SK-N-SH (cell line): ENCODE measurements around the gene CD300C. TPM values are rescaled to one million over a fixed set of nuclear protein-coding genes. Genes with fewer than 3 reads are reported as not detected.

Experiments
- CTCF ChIA-PET: fragments of 300-600, 350-600 bp; formaldehyde crosslinking; extraction: SDS; loops from one replicate; lab custom pipeline; 2021; lab: Yijun Ruan, JAX
- POLR2A ChIA-PET: fragments of 350-600 bp; sonication (Branson Sonifier 250); formaldehyde crosslinking; extraction: SDS; loops from one replicate; lab custom pipeline; 2020; ENCODE audit warnings: antibody characterized with exemption, inconsistent platforms; lab: Yijun Ruan, JAX
- DNase-seq: peaks from one replicate; pipeline ENCODE4 v3.0.0; 2012
- H2AFZ ChIP-seq: fragments of 200-600 bp; sonication (generic); 2 replicates; pipeline ENCODE4 v1.8.1; 2016; ENCODE audit warnings: antibody characterized with exemption, mild to moderate bottlenecking, low read depth
- H3F3A ChIP-seq: fragments of 200-600 bp; sonication (generic); replicated peaks from 2 replicates; pipeline ENCODE3; 2016; ENCODE audit warnings: antibody characterized with exemption, mild to moderate bottlenecking; ENCODE audit not compliant: insufficient read depth
- H3K27ac ChIP-seq, 2 experiments: fragments of 200-500 bp in 1 of 2; fragments of 200-600 bp in 1 of 2; sonication (Bioruptor generic) in 1 of 2; sonication (generic), shearing (Covaris generic) in 1 of 2; 2 replicates each; pipeline versions ENCODE4 v1.5.1 to v1.6.1; 2014 to 2016; ENCODE audit warnings: low read depth in 2 of 2, inconsistent platforms in 1 of 2, low read length in 1 of 2, mild to moderate bottlenecking in 1 of 2, mixed read lengths in 1 of 2
- H3K27me3 ChIP-seq: fragments of 200-600 bp; sonication (generic), shearing (Covaris generic); 2 replicates; pipeline ENCODE4 v1.6.1; 2016; ENCODE audit warnings: mixed run types; ENCODE audit not compliant: insufficient read depth
- H3K36me3 ChIP-seq, 2 experiments: fragments of 200-500 bp in 1 of 2; fragments of 200-600 bp in 1 of 2; sonication (Bioruptor generic) in 1 of 2; sonication (generic) in 1 of 2; replicated peaks in 1 of 2; 2 replicates each; pipeline versions ENCODE3 to v1.5.1; 2014 to 2016; ENCODE audit warnings: low read length in 1 of 2, mild to moderate bottlenecking in 1 of 2; ENCODE audit not compliant: insufficient read depth in 2 of 2, control insufficient read depth in 1 of 2
- H3K4me1 ChIP-seq, 2 experiments: fragments of 200-500 bp in 1 of 2; fragments of 200-600 bp in 1 of 2; sonication (Bioruptor generic) in 1 of 2; sonication (generic), shearing (Covaris generic) in 1 of 2; 2 replicates each; pipeline versions ENCODE4 v1.5.1 to v1.6.1; 2014 to 2016; ENCODE audit warnings: low read depth in 1 of 2, low read length in 1 of 2, mixed run types in 1 of 2; ENCODE audit not compliant: insufficient read depth in 2 of 2, control insufficient read depth in 1 of 2
- H3K4me2 ChIP-seq: fragments of 200-600 bp; sonication (generic), shearing (Covaris generic); 2 replicates; pipeline ENCODE4 v1.6.1; 2017; ENCODE audit warnings: mixed run types
- H3K4me3 ChIP-seq, 2 experiments: fragments of 200-500 bp in 1 of 2; fragments of 200-600 bp in 1 of 2; sonication (Bioruptor generic) in 1 of 2; sonication (generic), shearing (Covaris generic) in 1 of 2; 2 replicates each; pipeline versions ENCODE4 v1.5.1 to v1.8.1; 2014 to 2016; ENCODE audit warnings: low read depth in 2 of 2, inconsistent platforms in 1 of 2, low read length in 1 of 2, mild to moderate bottlenecking in 1 of 2, mixed read lengths in 1 of 2, moderate library complexity in 1 of 2
- H3K79me2 ChIP-seq: fragments of 200-600 bp; sonication (generic); 2 replicates; pipeline ENCODE4 v1.8.1; 2017; ENCODE audit warnings: mild to moderate bottlenecking; ENCODE audit not compliant: insufficient read depth
- H3K9ac ChIP-seq: fragments of 200-600 bp; sonication (generic); 2 replicates; pipeline ENCODE4 v1.6.1; 2017; ENCODE audit warnings: mixed run types
- H3K9me2 ChIP-seq: fragments of 200-600 bp; sonication (generic); 2 replicates; pipeline ENCODE4 v1.6.1; 2017; ENCODE audit warnings: mixed run types
- H3K9me3 ChIP-seq: fragments of 200-600 bp; sonication (generic); 2 replicates; pipeline ENCODE4 v1.6.1; 2017; ENCODE audit warnings: mixed run types, mild to moderate bottlenecking, moderate library complexity
- H4K20me1 ChIP-seq: fragments of 200-600 bp; sonication (generic); 2 replicates; pipeline ENCODE4 v1.6.1; 2017; ENCODE audit warnings: mild to moderate bottlenecking, mixed run types; ENCODE audit not compliant: insufficient read depth
- CTCF ChIP-seq: fragments of 200-600 bp; sonication (generic); IDR thresholded peaks from 2 replicates; pipeline ENCODE4 v1.6.1; 2017; ENCODE audit warnings: antibody characterized with exemption, mild to moderate bottlenecking, moderate library complexity
- EP300 ChIP-seq, 2 experiments: IDR thresholded peaks; 2 replicates each; pipeline versions ENCODE4 v1.4.0 to v1.6.1; 2012; ENCODE audit warnings: borderline replicate concordance in 1 of 2, low read depth in 1 of 2, low read length in 1 of 2
- GATA2 ChIP-seq: sonication (generic); formaldehyde crosslinking; IDR thresholded peaks from 2 replicates; pipeline ENCODE4 v1.5.0; 2020; ENCODE audit warnings: mild to moderate bottlenecking, missing genetic modification reagents
- MAX ChIP-seq: IDR thresholded peaks from 2 replicates; pipeline ENCODE4 v1.4.0; 2012; ENCODE audit warnings: low read depth
- MEF2A ChIP-seq: IDR thresholded peaks from 2 replicates; pipeline ENCODE4 v1.4.0; 2012; ENCODE audit warnings: low read depth, borderline replicate concordance
- POLR2AphosphoS5 ChIP-seq: IDR thresholded peaks from 2 replicates; pipeline ENCODE4 v1.6.1; 2012; ENCODE audit warnings: low read depth, low read length
- RCOR1 ChIP-seq: fragments of 150-350 bp; IDR thresholded peaks from 2 replicates; pipeline ENCODE4 v1.6.1; 2017; ENCODE audit warnings: antibody characterized with exemption, low read length
- REST ChIP-seq: IDR thresholded peaks from 2 replicates; pipeline ENCODE4 v1.6.1; 2012; ENCODE audit warnings: mild to moderate bottlenecking, low read depth, low read length, moderate library complexity
- SMC3 ChIP-seq: IDR thresholded peaks from 2 replicates; pipeline ENCODE4 v1.6.1; 2012; ENCODE audit warnings: low read depth, low read length, improper control_type of control experiment
- TAF1 ChIP-seq: IDR thresholded peaks from 2 replicates; pipeline ENCODE4 v1.6.1; 2012; ENCODE audit warnings: low read depth, mild to moderate bottlenecking, low read length, moderate library complexity, borderline replicate concordance
- TCF12 ChIP-seq: IDR thresholded peaks from 2 replicates; pipeline ENCODE4 v1.4.0; 2012
- TEAD4 ChIP-seq: IDR thresholded peaks from 2 replicates; pipeline ENCODE4 v1.4.0; 2012; ENCODE audit warnings: mild to moderate bottlenecking, borderline replicate concordance; ENCODE audit not compliant: insufficient read depth
- USF2 ChIP-seq: fragments of 150-350 bp; IDR thresholded peaks from 2 replicates; pipeline ENCODE4 v1.6.1; 2017; ENCODE audit warnings: antibody characterized with exemption, low read length, low read depth, borderline replicate concordance
- WGBS: methylation state at CpG from one replicate; pipeline ENCODE4 v1.1.6; 2017; ENCODE audit warnings: low lambda C conversion rate; 5-methylcytosine and 5-hydroxymethylcytosine counted together
- polyA plus RNA-seq, 3 experiments: library from polyadenylated mRNA; depleted of rRNA; stranded (reverse); fragments of >200 nt; gene quantifications; 2 replicates each; pipeline ENCODE4 v1.2.3, GENCODE V29; 2012

The CD300C gene
- polyA plus RNA-seq, 1 of the 3 experiments (the other 2 are of a cell fraction), result not detected

GRCh38 chr17:74541176-74542111, 4.5 kb downstream of the CD300C start:
- POLR2A ChIA-PET, result no interaction called here
- no peaks in the 10 kb centered on the region for H3K36me3 ChIP-seq
- H2AFZ ChIP-seq, result no peak overlapping the region
- H3K9me2 ChIP-seq, result no peaks in the 10 kb centered on the region
- H4K20me1 ChIP-seq, result no peaks in the 10 kb centered on the region
- no peaks in the 10 kb centered on the region for H3F3A ChIP-seq
- H3K27me3 ChIP-seq, result no peaks in the 10 kb centered on the region
- no peak for TF ChIP-seq TEAD4
- TF ChIP-seq POLR2AphosphoS5, result no peak
- TF ChIP-seq RCOR1, result no peak
- no peak for TF ChIP-seq USF2
- no peak for TF ChIP-seq SMC3
- no peak for TF ChIP-seq TCF12
- TF ChIP-seq REST, result no peak
- no peak for TF ChIP-seq GATA2 (CRISPR knock-in tag)
- no peaks in the 10 kb centered on the region for H3K79me2 ChIP-seq
- no peak overlapping the region for H3K9ac ChIP-seq
- no peak overlapping the region for H3K27ac ChIP-seq
- no peaks in the 10 kb centered on the region for H3K4me1 ChIP-seq
- H3K9me3 ChIP-seq, result no peaks in the 10 kb centered on the region; the same call in 1 of the 2 replicates
- H3K4me3 ChIP-seq, result no peak overlapping the region
- CTCF ChIA-PET, result interaction anchor here (0.6 to 2.4 kb wide), 4 partner anchors 9 to 174 kb away, joined by 3 to 8 read pairs (median 6); partner anchors contain the start of gene CD300H
- H3K4me2 ChIP-seq, result no peak overlapping the region
- no peak for DNase-seq
- 44% methylated on average over 21 of the region's 23 CpGs for WGBS

GRCh38 chr17:74539281-74539820, 6.6 kb downstream of the CD300C start:
- 11% methylated on average over 10 of the region's 10 CpGs for WGBS
- ChIA-PET POLR2A (no interaction called here), CTCF (interaction anchor here (1.6 kb wide), 1 partner anchor 171 kb away, joined by 6 read pairs; no protein-coding TSS in a partner anchor)
- Histone ChIP-seq H3K9me2 (no peaks in the 10 kb centered on the region), H3K79me2 (no peaks in the 10 kb centered on the region), H3K36me3 (no peaks in the 10 kb centered on the region), H3K27ac (no peak overlapping the region), H3F3A (no peaks in the 10 kb centered on the region), H2AFZ (no peak overlapping the region), H3K9ac (no peak overlapping the region), H3K27me3 (no peaks in the 10 kb centered on the region), H3K4me2 (no peak overlapping the region), H3K4me3 (no peak overlapping the region), H3K4me1 (no peaks in the 10 kb centered on the region), H4K20me1 (no peaks in the 10 kb centered on the region), H3K9me3 (no peaks in the 10 kb centered on the region; the same call in 1 of the 2 replicates)
- no peak for DNase-seq
- TF ChIP-seq REST (no peak), CTCF (no peak), MEF2A (no peak), MAX (no peak), TAF1 (no peak), EP300 (IDR thresholded peaks at IDR 0.05; ENCODE audit: borderline replicate concordance in 1 of 2, low read depth in 1 of 2, low read length in 1 of 2) (no peak)
